ENCODE measurements around the gene KCNH2. TPM values are rescaled to one million over a fixed set of nuclear protein-coding genes. Genes with fewer than 3 reads are reported as not detected.

Gene KCNH2
- total and polyA plus RNA-seq, 8 donors = 4.0 to 77.7 (median 7.3) TPM

GRCh38 chr7:150898475-150899011, 79.6 kb downstream of the KCNH2 start:
- Histone ChIP-seq H3K4me1 (peaks cover 0 to 34% (median 19%) of the 10 kb centered on the region in 4 donors), H3K4me3 (no peak overlapping the region), H3K27ac (peak overlapping the region in 1 of 5 donors; percentile 14), H3K9me3 (peaks cover 0 to 9% (median 4%) of the 10 kb centered on the region in 4 donors), H3K36me3 (no peaks in the 10 kb centered on the region), H3K27me3 (peaks cover 0 to 42% (median 10%) of the 10 kb centered on the region in 3 donors)
- no peak for TF ChIP-seq EP300 (IDR thresholded peaks at IDR 0.05)
- peak in 1 of 3 donors; percentile 21 for TF ChIP-seq POLR2AphosphoS5 (IDR thresholded peaks at IDR 0.05)
- no peak for TF ChIP-seq POLR2A (IDR thresholded peaks at IDR 0.05)
- peak in 6 of 7 experiments; percentile 45 to 95 (median 92) for TF ChIP-seq CTCF (IDR thresholded peaks at IDR 0.05)
- WGBS, 5 donors = 8 to 36% (median 13%) methylated on average over 8 to 22 of the region's 22 CpGs
- peak; percentile 81 to 91 for DNase-seq
- intact Hi-C loops (cut with DNase I; ENCODE audit: low total_unique reads) = loop anchor here (5.0 kb wide), 1 partner anchor 89 kb away; no protein-coding TSS in a partner anchor

- intact Hi-C loops (cut with DNase I; ENCODE audit: low total_unique reads) = loop anchor here (5.0 kb wide), 1 partner anchor 90 kb away; no protein-coding TSS in a partner anchor
- whole genome bisulfite sequencing, 5 donors = 49 to 61% (median 51%) methylated on average over 21 to 22 of the region's 22 CpGs
- DNase-seq = no peak
These were observed 80.3 kb downstream of the KCNH2 start for GRCh38 chr7:150897502-150898474.

GRCh38 chr7:150896562-150897209, 81.4 kb downstream of the KCNH2 start:
- WGBS, 5 donors = 53 to 64% (median 57%) methylated on average over 10 of the region's 10 CpGs
- Histone ChIP-seq H3K9me3 (peaks cover 0 to 13% (median 5%) of the 10 kb centered on the region in 4 donors), H3K27ac (no peak overlapping the region), H3K4me3 (no peak overlapping the region), H3K36me3 (no peaks in the 10 kb centered on the region), H3K4me1 (peaks cover 0 to 23% (median 18%) of the 10 kb centered on the region in 4 donors), H3K27me3 (peaks cover 0 to 42% (median 10%) of the 10 kb centered on the region in 3 donors)
- no peak for TF ChIP-seq POLR2AphosphoS5 (IDR thresholded peaks at IDR 0.05)
- no peak for TF ChIP-seq POLR2A (IDR thresholded peaks at IDR 0.05)
- TF ChIP-seq EP300 (IDR thresholded peaks at IDR 0.05) = no peak
- TF ChIP-seq CTCF (IDR thresholded peaks at IDR 0.05) = no peak
- intact Hi-C loops (cut with DNase I; ENCODE audit: low total_unique reads) = loop anchor here (5.0 kb wide), 1 partner anchor 91 kb away; no protein-coding TSS in a partner anchor
- no peak for DNase-seq

More at GRCh38 chr7:150897502-150898474, 80.3 kb downstream of the KCNH2 start:
- H3K4me3 ChIP-seq = no peak overlapping the region
- peaks cover 0 to 13% (median 5%) of the 10 kb centered on the region in 4 donors for H3K9me3 ChIP-seq
- peaks cover 0 to 42% (median 10%) of the 10 kb centered on the region in 3 donors for H3K27me3 ChIP-seq
- TF ChIP-seq POLR2AphosphoS5 (IDR thresholded peaks at IDR 0.05) (no peak), POLR2A (IDR thresholded peaks at IDR 0.05) (no peak), CTCF (IDR thresholded peaks at IDR 0.05) (no peak), EP300 (IDR thresholded peaks at IDR 0.05) (no peak)
- H3K27ac ChIP-seq = peak overlapping the region in 1 of 5 donors; percentile 14
- H3K4me1 ChIP-seq = peaks cover 0 to 29% (median 19%) of the 10 kb centered on the region in 4 donors
- H3K36me3 ChIP-seq = no peaks in the 10 kb centered on the region

All from stomach (tissue), 9 donors.